HG03095 (cell line): ENCODE measurements around the gene C16orf90.
"Not testable (repeated sequence)": the region's sequence is repeated elsewhere in the genome, so short reads cannot be mapped to it uniquely, and the experiment has no call there.

Experiments
- ATAC-seq: cut with Tn5 transposase; IDR thresholded peaks from one replicate; pipeline ENCODE4 v1.9.1; 2021; ENCODE audit warnings: moderate library complexity; ENCODE audit not compliant: unreplicated experiment

Gene C16orf90, protein sequence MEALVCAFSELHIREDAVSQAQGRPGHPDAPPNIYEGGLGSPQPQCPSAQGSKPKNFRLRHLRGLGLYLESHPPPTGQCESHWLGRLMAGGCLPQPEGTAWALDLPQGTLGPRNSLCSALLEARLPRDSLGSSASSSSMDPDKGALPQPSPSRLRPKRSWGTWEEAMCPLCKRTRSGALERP

GRCh38 chr16:3495176-3495575, at the start of gene C16orf90:
TSS of gene C16orf90 (minus strand) at chr16:3495489. CDS start at chr16:3495421, 68 bp downstream.
- no peak for ATAC-seq

DNA sequence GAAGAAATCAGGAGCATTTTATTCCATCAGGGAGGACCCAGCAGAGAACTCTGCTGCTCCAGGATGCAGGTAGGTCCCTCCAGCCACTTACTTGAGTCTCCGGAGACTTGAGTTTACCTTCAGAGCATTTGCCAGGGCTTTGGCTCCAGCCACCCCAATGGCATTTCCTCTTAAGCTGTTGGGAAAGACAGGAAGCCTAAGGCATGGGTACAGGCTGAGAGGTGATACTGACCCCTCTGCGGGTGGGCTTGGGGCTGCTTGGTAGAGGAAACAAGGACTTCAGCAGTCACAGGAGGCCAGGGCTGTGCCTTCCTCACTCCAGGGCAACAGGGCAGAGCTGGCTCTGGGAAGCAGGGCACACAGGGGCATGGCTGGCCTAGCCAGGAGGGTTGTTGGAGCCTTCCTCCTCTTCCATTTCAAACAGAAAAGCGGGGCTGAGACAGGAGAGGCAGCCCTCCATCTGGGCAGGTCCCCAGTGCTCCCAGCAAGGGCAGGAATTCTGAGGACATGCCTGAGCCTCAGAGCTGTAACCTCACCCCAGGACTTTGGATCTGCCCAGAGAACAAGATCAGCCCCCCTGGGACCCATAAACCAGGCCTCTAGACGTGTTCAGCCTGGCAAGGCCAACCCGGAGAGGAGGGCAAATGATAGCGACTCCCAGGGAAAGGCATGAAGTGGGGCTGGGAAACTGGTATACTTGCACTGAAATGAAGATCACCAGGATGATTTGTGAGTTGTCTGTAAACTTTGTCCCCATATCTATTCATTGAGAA, 47.5 kb upstream of the C16orf90 start:
- no peak for ATAC-seq

DNA sequence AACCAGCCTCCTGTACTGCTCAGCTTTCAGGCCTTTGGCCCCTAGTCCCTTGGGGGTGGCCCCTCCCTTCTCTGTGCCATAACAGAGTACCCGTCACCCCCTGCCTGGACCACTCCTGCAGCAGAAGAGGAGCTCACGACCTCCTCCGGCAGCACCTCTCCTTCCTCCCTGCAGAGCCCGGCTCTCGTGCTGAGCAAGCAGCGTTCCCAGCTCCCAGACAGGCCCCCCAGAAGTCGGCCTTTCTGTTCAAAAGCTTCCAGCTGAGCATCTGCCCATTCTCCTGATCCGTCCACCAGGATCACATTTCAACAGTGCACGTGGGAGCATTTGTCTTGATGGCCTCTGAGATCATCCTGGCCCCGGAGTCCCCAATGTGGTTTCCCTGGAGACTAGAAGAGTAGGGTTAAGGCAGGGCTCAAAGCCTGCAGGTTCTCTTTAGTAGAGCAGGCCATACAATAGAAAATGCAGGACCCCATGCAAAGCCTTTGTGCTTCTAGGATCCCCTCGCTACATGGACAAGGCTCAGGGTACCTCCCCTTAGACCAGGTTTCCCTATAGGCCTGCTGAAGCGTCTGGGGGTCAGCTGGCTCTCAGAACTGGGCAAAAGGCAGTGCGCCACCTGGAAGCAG, 46.4 kb upstream of the C16orf90 start:
- no peak for ATAC-seq

- no peak for ATAC-seq
Measured at GRCh38 chr16:3538222-3538621, 42.9 kb upstream of the C16orf90 start.

DNA sequence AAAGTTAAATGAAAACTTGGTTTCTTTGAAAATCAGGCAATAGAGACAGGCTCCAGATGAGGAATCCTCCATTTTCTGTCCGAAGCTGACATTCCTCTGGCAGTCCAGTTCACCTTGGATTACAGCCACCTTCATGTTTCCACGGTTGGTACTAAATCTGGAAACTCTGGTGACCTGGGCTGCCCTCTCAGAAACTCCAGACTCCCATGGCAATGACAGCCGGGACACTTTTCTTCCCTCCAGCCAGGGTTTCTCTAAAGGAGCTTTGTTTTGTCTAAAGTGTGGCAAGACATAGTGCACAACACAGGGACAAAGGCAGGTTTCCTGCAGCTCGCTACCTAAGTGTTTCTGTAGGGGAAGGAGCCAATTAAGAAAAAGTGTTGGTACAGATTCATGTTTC, 41.6 kb upstream of the C16orf90 start:
- ATAC-seq = no peak

GRCh38 chr16:3536271-3536731, 41.0 kb upstream of the C16orf90 start:
- no peak for ATAC-seq

GRCh38 chr16:3534126-3534525, 38.8 kb upstream of the C16orf90 start:
- ATAC-seq = no peak

DNA sequence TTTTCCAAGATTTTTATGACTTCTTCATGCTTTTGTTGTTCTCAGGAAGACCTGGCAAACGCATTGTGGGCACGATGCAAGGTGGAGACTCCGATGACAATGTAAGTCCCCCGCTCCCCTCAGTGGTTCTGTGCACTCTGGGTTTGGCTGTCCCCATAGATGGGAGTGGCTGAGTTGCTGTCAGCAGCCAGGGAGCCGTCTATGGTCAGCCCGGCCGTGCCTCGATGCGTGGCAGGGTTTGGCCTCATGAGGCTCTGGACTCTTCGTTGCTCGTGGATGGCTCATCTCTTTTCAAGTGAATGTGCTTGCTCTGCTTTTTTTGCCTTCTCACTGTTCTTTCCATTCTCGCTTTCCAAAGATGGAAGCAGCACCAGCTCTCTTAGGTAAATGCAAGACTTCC, 37.5 kb upstream of the C16orf90 start:
- no peak for ATAC-seq

- no peak for ATAC-seq
Measured at GRCh38 chr16:3530371-3530914, 35.2 kb upstream of the C16orf90 start.

GRCh38 chr16:3529175-3529574, 33.9 kb upstream of the C16orf90 start:
- ATAC-seq = no peak

DNA sequence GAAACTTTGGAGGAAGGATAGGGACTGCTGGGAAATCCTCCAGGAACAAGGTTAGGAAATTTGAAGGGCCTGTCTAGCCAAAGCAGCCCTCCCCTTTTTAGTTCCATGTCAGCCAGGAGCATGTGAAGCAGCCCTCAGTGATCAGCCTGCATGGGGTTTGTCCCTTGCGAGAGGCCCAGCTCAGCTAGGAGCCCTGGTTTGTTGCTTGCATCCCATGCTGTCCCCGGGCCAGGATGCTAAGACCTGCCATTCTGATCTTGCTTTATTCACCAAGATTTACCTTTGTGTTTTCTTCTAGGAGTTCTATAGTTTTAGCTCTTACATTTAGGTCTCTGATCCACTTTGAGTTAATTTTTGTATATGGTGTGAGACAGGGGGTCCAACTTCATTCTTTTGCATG, 33.1 kb upstream of the C16orf90 start:
- ATAC-seq = no peak

- ATAC-seq = not testable (repeated sequence)
Measured at GRCh38 chr16:3527216-3527829, 32.0 kb upstream of the C16orf90 start.

DNA sequence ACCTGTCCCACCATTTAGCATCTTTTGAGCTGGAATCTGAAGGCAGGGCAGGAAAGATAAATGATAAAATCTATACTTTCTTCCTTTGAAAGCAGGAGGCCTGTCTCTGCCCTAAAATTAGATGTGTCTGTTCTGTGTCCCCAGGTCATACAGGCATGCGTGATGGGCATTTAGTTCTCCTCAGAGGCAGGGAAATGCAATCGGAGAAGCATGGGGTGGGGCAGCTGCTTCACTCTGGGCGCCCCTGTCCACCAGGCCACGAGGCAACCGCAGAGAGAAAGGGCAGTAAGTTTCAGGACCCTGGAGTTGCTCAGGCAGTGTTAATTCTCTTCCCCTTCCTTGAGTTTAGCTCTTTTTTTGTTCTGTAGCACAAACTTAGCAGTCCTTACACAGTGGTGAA, 30.7 kb upstream of the C16orf90 start:
- no peak for ATAC-seq

- no peak for ATAC-seq
Measured at GRCh38 chr16:3523281-3523680, 28.0 kb upstream of the C16orf90 start.

DNA sequence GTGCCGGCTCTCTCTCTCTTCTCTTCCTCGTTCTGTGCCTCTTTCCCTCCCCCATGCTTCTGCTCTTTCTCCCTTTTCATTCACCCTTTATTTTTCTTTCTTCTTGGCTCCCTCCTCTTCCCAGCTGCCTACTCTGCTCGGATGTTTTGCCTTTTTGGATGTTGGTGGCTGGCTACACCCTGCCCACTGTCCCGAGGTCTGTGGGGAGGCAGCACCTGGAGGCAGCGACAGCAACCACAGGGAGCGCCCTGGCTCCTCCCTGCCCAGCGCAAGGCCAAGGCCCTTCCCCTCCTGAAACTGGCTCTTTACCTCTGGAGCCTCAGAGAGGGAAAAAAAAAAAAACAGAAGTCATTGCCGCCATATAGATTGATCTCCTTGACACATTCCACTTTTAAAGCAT, 25.6 kb upstream of the C16orf90 start:
- ATAC-seq = no peak

GRCh38 chr16:3520413-3520812, 25.1 kb upstream of the C16orf90 start:
- ATAC-seq = no peak

GRCh38 chr16:3519581-3519980, 24.3 kb upstream of the C16orf90 start:
- ATAC-seq = no peak

GRCh38 chr16:3518986-3519348, 23.7 kb upstream of the C16orf90 start:
- no peak for ATAC-seq

GRCh38 chr16:3518292-3518985, 23.1 kb upstream of the C16orf90 start:
- ATAC-seq = no peak

GRCh38 chr16:3515897-3516296, 20.6 kb upstream of the C16orf90 start:
- ATAC-seq = no peak

GRCh38 chr16:3514621-3515020, 19.3 kb upstream of the C16orf90 start:
- no peak for ATAC-seq
